Smooth muscle cell (in vitro differentiated cells): ENCODE results near the gene KIF3A. TPM values are rescaled to one million over a fixed set of nuclear protein-coding genes. Genes with fewer than 3 reads are reported as not detected.
A peak's percentile ranks its signal among the peaks of the same experiment; 100 is the strongest.

Experiments used
- DNase-seq: peaks from one replicate; lab custom pipeline; 2025; ENCODE audit not compliant: unreplicated experiment; lab: John Stamatoyannopoulos, UW
- H2AFZ ChIP-seq: fragments of 200-600 bp; sonication (generic); 2 replicates; pipeline ENCODE4 v1.6.0; 2016; ENCODE audit warnings: antibody characterized with exemption, low read depth, mild to moderate bottlenecking
- H3F3A ChIP-seq: fragments of 200-600 bp; sonication (generic); 2 replicates; pipeline ENCODE4 v1.6.0; 2017; ENCODE audit warnings: antibody characterized with exemption, low read depth
- H3K27ac ChIP-seq: fragments of 200-600 bp; sonication (generic); 2 replicates; pipeline ENCODE4 v1.5.1; 2016; ENCODE audit warnings: low read depth, mild to moderate bottlenecking
- H3K27me3 ChIP-seq: fragments of 200-600 bp; sonication (generic); 2 replicates; pipeline ENCODE4 v1.6.1; 2016; ENCODE audit warnings: low read depth, mild to moderate bottlenecking
- H3K36me3 ChIP-seq: fragments of 200-600 bp; sonication (generic); 2 replicates; pipeline ENCODE4 v1.5.1; 2016; ENCODE audit warnings: low read depth
- H3K4me1 ChIP-seq: fragments of 200-600 bp; sonication (generic); 2 replicates; pipeline ENCODE4 v1.5.1; 2016; ENCODE audit warnings: low read depth
- H3K4me2 ChIP-seq: fragments of 200-600 bp; sonication (generic); 2 replicates; pipeline ENCODE4 v1.6.0; 2016; ENCODE audit warnings: mild to moderate bottlenecking
- H3K4me3 ChIP-seq: fragments of 200-600 bp; sonication (generic); 2 replicates; pipeline ENCODE4 v1.5.1; 2016; ENCODE audit warnings: mild to moderate bottlenecking
- H3K79me2 ChIP-seq: fragments of 200-600 bp; sonication (generic); 2 replicates; pipeline ENCODE4 v1.6.0; 2016; ENCODE audit warnings: low read depth, mild to moderate bottlenecking
- H3K9ac ChIP-seq: fragments of 200-600 bp; sonication (generic); 2 replicates; pipeline ENCODE4 v1.6.0; 2016; ENCODE audit warnings: low read depth
- H3K9me3 ChIP-seq: fragments of 200-600 bp; sonication (generic); replicated peaks from 2 replicates; pipeline ENCODE4 v1.5.1; 2016; ENCODE audit warnings: low read depth
- H4K20me1 ChIP-seq: fragments of 200-600 bp; sonication (generic); 2 replicates; pipeline ENCODE4 v1.6.0; 2016; ENCODE audit warnings: low read depth
- WGBS: methylation state at CpG from one replicate; pipeline ENCODE4 v1.1.7; 2016; ENCODE audit warnings: low lambda C conversion rate; 5-methylcytosine and 5-hydroxymethylcytosine counted together
- polyA plus RNA-seq: library from polyadenylated mRNA; unstranded; fragments of >200 nt; fragmentation: Nextera tagmentation; extraction: Ambion mirVana; gene quantifications from 2 replicates; pipeline ENCODE4 v1.2.1, GENCODE V29; 2016
- total RNA-seq: library from RNA; depleted of rRNA; stranded (reverse); fragments of >200 nt; gene quantifications from 2 replicates; pipeline ENCODE4 v1.2.3, GENCODE V29; 2014
- TF ChIP-seq, protein P1 (sequence below): fragments of 200-600 bp; sonication (generic); IDR thresholded peaks from 2 replicates; pipeline ENCODE4 v1.5.1; 2017; ENCODE audit warnings: borderline replicate concordance, mild to moderate bottlenecking, antibody characterized with exemption; ENCODE audit not compliant: insufficient read depth, poor library complexity, severe bottlenecking

Gene KIF3A
- total and polyA plus RNA-seq, 2 experiments from 2014 or later = 12.6 to 21.4 TPM

- H4K20me1 ChIP-seq = no peaks in the 10 kb centered on the region
- H3K4me1 ChIP-seq = peaks cover 4% of the 10 kb centered on the region
- WGBS = 12% methylated on average over 68 of the region's 76 CpGs
- H3K36me3 ChIP-seq = no peaks in the 10 kb centered on the region
- DNase-seq = no peak
- no peaks in the 10 kb centered on the region for H3F3A ChIP-seq
- H3K9ac ChIP-seq = no peak overlapping the region
- H3K79me2 ChIP-seq = no peaks in the 10 kb centered on the region
- TF ChIP-seq, protein P1, sequence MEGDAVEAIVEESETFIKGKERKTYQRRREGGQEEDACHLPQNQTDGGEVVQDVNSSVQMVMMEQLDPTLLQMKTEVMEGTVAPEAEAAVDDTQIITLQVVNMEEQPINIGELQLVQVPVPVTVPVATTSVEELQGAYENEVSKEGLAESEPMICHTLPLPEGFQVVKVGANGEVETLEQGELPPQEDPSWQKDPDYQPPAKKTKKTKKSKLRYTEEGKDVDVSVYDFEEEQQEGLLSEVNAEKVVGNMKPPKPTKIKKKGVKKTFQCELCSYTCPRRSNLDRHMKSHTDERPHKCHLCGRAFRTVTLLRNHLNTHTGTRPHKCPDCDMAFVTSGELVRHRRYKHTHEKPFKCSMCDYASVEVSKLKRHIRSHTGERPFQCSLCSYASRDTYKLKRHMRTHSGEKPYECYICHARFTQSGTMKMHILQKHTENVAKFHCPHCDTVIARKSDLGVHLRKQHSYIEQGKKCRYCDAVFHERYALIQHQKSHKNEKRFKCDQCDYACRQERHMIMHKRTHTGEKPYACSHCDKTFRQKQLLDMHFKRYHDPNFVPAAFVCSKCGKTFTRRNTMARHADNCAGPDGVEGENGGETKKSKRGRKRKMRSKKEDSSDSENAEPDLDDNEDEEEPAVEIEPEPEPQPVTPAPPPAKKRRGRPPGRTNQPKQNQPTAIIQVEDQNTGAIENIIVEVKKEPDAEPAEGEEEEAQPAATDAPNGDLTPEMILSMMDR = no peak
- peak overlapping the region; percentile 54 for H3K4me3 ChIP-seq
- H2AFZ ChIP-seq = peak overlapping the region; percentile 27
- H3K4me2 ChIP-seq = peak overlapping the region; percentile 84
- H3K27ac ChIP-seq = no peak overlapping the region
- no peaks in the 10 kb centered on the region for H3K9me3 ChIP-seq
- H3K27me3 ChIP-seq = peaks cover 63% of the 10 kb centered on the region
Measured at GRCh38 chr5:132747616-132748440, 10.5 kb upstream of the KIF3A start.

- Histone ChIP-seq H3K4me2 (peak within 1 kb of the TSS; percentile 84), H2AFZ (peak within 1 kb of the TSS; percentile 27), H3K27ac (no peak within 1 kb of the TSS), H3K4me3 (peak within 1 kb of the TSS; percentile 54), H3K9ac (no peak within 1 kb of the TSS), H4K20me1 (no peaks in the 10 kb centered on the region), H3K4me1 (peaks cover 4% of the 10 kb centered on the region), H3K79me2 (no peaks in the 10 kb centered on the region), H3K36me3 (no peaks in the 10 kb centered on the region), H3F3A (no peaks in the 10 kb centered on the region), H3K27me3 (peaks cover 63% of the 10 kb centered on the region), H3K9me3 (no peaks in the 10 kb centered on the region)
- no peak for DNase-seq
- WGBS = 3% methylated on average over 44 of the region's 59 CpGs
- TF ChIP-seq, protein P1 = peak; percentile 23
Measured at GRCh38 chr5:132746954-132747615, 9.7 kb upstream of the KIF3A start, which contains the start of gene CCNI2. Gene CCNI2, plus strand, starts transcription at chr5:132747426. Its CDS starts 70 bp downstream, at chr5:132747496.

- Histone ChIP-seq H3K4me3 (peak overlapping the region; percentile 54), H3F3A (no peaks in the 10 kb centered on the region), H3K9me3 (no peaks in the 10 kb centered on the region), H3K4me2 (peak overlapping the region; percentile 84), H2AFZ (peak overlapping the region; percentile 27), H3K36me3 (no peaks in the 10 kb centered on the region), H4K20me1 (no peaks in the 10 kb centered on the region), H3K27ac (no peak overlapping the region), H3K79me2 (no peaks in the 10 kb centered on the region), H3K4me1 (peaks cover 4% of the 10 kb centered on the region), H3K27me3 (peaks cover 63% of the 10 kb centered on the region), H3K9ac (no peak overlapping the region)
- WGBS = 37% methylated on average over 3 of the region's 3 CpGs
- TF ChIP-seq, protein P1 = no peak
- DNase-seq = no peak
Measured at GRCh38 chr5:132746592-132746953, 9.2 kb upstream of the KIF3A start.
